ENCODE data around the gene GABRA4. TPM values are rescaled to one million over a fixed set of nuclear protein-coding genes. Genes with fewer than 3 reads are reported as not detected.

Gene GABRA4
- total RNA-seq, 2 donors from 2014 or later, result 0.08 TPM; not detected in 1

GRCh38 chr4:46933686-46934085, 59.7 kb downstream of the GABRA4 start:
- Histone ChIP-seq H3K4me1 (no peaks in the 10 kb centered on the region), H3K27ac (no peak overlapping the region), H3K36me3 (no peaks in the 10 kb centered on the region), H3K9ac (ENCODE audit: low read depth in 2 of 2, low read length in 2 of 2) (no peak overlapping the region), H3K9me3 (no peaks in the 10 kb centered on the region), H3K4me3 (no peak overlapping the region), H3K27me3 (no peaks in the 10 kb centered on the region)
- TF ChIP-seq, protein P1, sequence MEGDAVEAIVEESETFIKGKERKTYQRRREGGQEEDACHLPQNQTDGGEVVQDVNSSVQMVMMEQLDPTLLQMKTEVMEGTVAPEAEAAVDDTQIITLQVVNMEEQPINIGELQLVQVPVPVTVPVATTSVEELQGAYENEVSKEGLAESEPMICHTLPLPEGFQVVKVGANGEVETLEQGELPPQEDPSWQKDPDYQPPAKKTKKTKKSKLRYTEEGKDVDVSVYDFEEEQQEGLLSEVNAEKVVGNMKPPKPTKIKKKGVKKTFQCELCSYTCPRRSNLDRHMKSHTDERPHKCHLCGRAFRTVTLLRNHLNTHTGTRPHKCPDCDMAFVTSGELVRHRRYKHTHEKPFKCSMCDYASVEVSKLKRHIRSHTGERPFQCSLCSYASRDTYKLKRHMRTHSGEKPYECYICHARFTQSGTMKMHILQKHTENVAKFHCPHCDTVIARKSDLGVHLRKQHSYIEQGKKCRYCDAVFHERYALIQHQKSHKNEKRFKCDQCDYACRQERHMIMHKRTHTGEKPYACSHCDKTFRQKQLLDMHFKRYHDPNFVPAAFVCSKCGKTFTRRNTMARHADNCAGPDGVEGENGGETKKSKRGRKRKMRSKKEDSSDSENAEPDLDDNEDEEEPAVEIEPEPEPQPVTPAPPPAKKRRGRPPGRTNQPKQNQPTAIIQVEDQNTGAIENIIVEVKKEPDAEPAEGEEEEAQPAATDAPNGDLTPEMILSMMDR (IDR thresholded peaks at IDR 0.05), result no peak
- intact Hi-C loops (cut with DNase I), result loop anchor here (10.0 kb wide), 2 partner anchors 101 to 191 kb away; partner anchors contain the start of gene GABRB1
- no peak for DNase-seq

DNA sequence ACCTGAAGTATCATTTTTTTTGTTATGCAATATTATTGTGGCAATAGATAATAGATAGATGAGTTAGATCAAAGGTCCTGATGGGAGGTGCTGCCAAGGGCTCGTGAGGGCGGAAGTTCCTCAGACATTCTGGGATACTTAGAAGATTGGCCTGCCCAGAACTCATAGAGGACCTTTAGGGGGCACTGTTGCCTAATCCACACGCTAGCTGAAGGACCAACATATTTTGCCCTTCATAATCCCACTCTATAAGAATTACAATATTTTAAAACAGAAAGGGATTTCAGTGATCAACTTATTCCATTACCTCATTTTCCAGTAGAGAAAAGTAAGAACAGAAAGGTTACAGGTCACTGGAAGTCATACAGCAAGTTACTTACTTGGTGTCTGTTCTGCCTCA, 61.4 kb downstream of the GABRA4 start:
- Histone ChIP-seq H3K36me3 (no peaks in the 10 kb centered on the region), H3K9ac (ENCODE audit: low read depth in 2 of 2, low read length in 2 of 2) (no peak overlapping the region), H3K4me1 (no peaks in the 10 kb centered on the region), H3K9me3 (no peaks in the 10 kb centered on the region), H3K27ac (no peak overlapping the region), H3K27me3 (no peaks in the 10 kb centered on the region), H3K4me3 (no peak overlapping the region)
- DNase-seq, result peak; percentile 29
- TF ChIP-seq, protein P1 (IDR thresholded peaks at IDR 0.05), result peak; percentile 40
- intact Hi-C loops (cut with DNase I), result loop anchor here (10.0 kb wide), 2 partner anchors 103 to 193 kb away; partner anchors contain the start of gene GABRB1

GRCh38 chr4:46930891-46931290, 62.5 kb downstream of the GABRA4 start:
- H3K9ac ChIP-seq (ENCODE audit: low read depth in 2 of 2, low read length in 2 of 2), result no peak overlapping the region

GRCh38 chr4:46927201-46927600, 66.2 kb downstream of the GABRA4 start:
- no peak for DNase-seq
- Histone ChIP-seq H3K4me1 (no peaks in the 10 kb centered on the region), H3K9me3 (no peaks in the 10 kb centered on the region), H3K27me3 (no peaks in the 10 kb centered on the region), H3K36me3 (no peaks in the 10 kb centered on the region), H3K9ac (ENCODE audit: low read depth in 2 of 2, low read length in 2 of 2) (no peak overlapping the region), H3K27ac (no peak overlapping the region), H3K4me3 (no peak overlapping the region)
- TF ChIP-seq, protein P1 (IDR thresholded peaks at IDR 0.05), result no peak
- intact Hi-C loops (cut with DNase I), result no loop called here

More at GRCh38 chr4:46930891-46931290, 62.5 kb downstream of the GABRA4 start:
- Histone ChIP-seq H3K27me3 (no peaks in the 10 kb centered on the region), H3K4me1 (no peaks in the 10 kb centered on the region), H3K9me3 (no peaks in the 10 kb centered on the region), H3K36me3 (no peaks in the 10 kb centered on the region), H3K4me3 (no peak overlapping the region), H3K27ac (no peak overlapping the region)
- TF ChIP-seq, protein P1 (IDR thresholded peaks at IDR 0.05), result no peak
- intact Hi-C loops (cut with DNase I), result loop anchor here (10.0 kb wide), 2 partner anchors 104 to 194 kb away; partner anchors contain the start of gene GABRB1
- DNase-seq, result no peak

DNA sequence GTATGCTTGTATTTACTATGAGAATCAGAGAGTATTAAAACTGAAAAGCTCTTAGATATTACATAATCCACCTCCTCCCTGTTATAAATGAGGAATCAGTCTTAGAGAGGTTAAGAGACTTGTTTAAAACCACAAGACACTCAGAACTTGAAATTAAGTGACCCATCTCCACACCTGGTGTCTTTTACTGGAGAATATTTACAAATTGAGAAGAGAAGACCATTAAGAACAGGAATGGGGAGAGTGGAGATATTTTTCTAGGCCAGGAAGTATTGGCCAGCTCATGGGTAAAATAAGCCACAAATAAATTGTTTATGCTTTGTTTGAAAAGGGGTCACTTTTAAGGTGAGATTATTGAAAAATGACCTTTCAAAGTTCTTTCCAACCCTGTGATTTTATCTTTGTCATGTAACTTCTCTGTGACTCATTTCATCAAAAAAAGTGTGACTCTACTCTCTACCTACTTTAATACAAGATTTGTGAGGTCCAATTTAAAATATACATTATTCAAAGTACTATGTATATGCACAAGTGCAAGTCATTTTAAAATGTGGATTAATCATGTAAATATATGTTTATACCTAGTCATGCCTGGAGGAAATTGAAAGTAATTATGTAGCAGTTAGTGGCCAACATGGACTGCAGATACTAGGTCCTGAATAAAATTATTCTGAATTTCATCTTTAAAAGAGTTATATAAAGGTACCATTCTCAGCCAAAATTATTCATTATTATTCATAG, 68.4 kb downstream of the GABRA4 start:
- Histone ChIP-seq H3K27ac (no peak overlapping the region), H3K9me3 (no peaks in the 10 kb centered on the region), H3K9ac (ENCODE audit: low read depth in 2 of 2, low read length in 2 of 2) (no peak overlapping the region), H3K4me3 (no peak overlapping the region), H3K4me1 (no peaks in the 10 kb centered on the region), H3K36me3 (no peaks in the 10 kb centered on the region), H3K27me3 (no peaks in the 10 kb centered on the region)
- intact Hi-C loops (cut with DNase I), result no loop called here
- DNase-seq, result no peak
- TF ChIP-seq, protein P1 (IDR thresholded peaks at IDR 0.05), result no peak
